Cortex of kidney (tissue), 1 donor: ENCODE data around the gene GOSR1.
A peak's percentile ranks its signal among the peaks of the same experiment; 100 is the strongest.
"Not testable (repeated sequence)": the region's sequence is repeated elsewhere in the genome, so short reads cannot be mapped to it uniquely, and the experiment has no call there.

Experiments used
- DNase-seq: peaks from one replicate; lab custom pipeline; 2025; lab: John Stamatoyannopoulos, UW

GOSR1 gene

DNA sequence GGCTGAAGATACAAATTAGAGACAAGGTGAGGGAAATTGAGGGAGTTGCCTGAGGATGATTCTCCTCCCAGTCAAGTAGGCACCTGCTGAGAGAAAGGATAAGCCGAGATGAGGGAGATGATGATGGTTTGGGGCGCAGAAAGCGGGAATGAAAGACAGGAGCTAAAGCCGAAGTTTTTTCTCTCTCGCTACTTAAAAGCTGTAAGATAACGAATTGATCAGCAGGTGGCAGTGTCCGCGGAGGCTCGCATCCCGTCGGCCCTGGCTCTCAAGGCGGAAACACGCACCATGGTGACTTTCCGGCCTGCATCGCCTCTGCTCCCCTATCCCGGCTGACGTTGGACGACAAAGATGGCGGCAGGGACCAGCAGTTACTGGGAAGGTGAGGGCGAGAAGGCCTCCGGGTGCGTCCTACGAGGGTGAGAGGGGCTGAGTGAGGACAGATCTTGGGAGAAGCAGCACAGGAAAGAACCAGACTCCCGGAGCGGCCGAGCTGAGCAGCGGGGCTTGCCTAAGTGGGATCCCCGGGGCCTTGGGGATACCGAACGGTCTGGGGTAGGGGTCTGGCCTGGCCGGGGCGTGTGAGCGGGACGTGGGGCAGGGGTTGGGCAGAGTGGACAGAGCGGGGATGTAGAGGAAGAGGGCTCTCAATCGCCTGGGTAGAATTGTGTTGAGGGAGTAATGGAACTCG is at the start of gene GOSR1:
GOSR1 (plus strand) TSS at position 326 of the 691 bp plus-strand sequence; CDS start at position 352, 26 bp downstream.
- peak; percentile 14 for DNase-seq

DNA sequence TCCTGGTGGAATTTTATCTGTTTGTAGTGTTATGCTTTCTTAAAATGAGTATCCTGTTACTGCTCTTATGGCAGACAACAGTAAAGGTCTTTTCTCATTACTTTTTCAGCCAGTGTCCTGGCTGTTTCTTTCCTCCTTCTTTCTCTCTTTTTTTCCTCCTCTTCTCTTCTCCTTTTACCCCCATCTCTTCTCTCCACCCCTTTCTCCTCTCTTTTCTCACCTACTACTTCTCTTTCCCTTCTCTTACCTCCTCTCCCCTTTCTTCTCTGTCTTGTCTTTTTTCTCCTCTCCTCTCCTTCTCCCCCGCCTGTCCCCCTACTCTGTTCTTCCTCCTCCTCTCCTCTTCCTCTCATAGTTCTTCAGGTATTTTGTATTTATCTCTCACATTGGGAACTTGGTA is 49.6 kb upstream of the GOSR1 start:
- DNase-seq = no peak

DNA sequence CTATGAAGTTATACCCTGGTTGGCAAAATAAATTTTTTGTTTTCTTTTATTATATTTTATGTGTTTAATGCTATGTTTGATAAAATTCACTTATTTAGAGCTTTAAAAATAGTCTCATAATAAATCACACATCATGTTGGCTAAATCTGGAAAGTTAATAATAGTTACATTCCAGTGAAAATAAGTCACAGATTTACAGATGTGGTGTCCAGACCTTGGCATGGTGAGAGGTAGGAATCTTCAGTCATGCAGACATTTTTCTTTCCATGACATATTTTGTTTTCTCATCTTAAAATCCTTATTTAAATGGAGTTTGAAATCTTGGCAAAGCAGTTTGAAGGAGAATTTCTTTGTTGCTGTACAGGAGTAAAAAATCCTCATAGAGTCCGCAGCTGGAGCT is 48.1 kb upstream of the GOSR1 start:
- DNase-seq = no peak

GRCh38 chr17:30433514-30433913 is 43.7 kb upstream of the GOSR1 start:
- DNase-seq = no peak

GRCh38 chr17:30436729-30437128 is 40.5 kb upstream of the GOSR1 start:
- no peak for DNase-seq

DNA sequence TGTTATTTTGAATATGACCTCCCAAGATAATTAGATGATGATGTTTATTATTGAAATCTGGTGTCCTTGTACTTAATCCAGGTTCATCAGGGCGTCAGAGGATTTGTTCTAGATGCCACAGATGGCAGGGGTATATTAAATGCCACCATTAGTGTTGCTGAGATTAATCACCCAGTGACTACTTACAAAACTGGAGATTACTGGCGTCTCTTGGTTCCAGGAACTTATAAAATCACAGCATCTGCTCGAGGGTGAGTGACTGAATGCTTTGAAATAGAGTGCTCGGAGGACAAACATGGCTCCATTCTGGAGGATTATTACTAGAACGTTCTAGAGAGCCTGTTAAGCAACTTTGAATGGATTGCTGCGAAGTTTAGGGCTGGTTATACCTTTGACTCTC is 33.5 kb upstream of the GOSR1 start:
- DNase-seq = no peak

- DNase-seq = not testable (repeated sequence)
These were observed 30.6 kb upstream of the GOSR1 start for GRCh38 chr17:30446640-30447039.

GRCh38 chr17:30449480-30449879 is 27.7 kb upstream of the GOSR1 start:
- DNase-seq = no peak

DNA sequence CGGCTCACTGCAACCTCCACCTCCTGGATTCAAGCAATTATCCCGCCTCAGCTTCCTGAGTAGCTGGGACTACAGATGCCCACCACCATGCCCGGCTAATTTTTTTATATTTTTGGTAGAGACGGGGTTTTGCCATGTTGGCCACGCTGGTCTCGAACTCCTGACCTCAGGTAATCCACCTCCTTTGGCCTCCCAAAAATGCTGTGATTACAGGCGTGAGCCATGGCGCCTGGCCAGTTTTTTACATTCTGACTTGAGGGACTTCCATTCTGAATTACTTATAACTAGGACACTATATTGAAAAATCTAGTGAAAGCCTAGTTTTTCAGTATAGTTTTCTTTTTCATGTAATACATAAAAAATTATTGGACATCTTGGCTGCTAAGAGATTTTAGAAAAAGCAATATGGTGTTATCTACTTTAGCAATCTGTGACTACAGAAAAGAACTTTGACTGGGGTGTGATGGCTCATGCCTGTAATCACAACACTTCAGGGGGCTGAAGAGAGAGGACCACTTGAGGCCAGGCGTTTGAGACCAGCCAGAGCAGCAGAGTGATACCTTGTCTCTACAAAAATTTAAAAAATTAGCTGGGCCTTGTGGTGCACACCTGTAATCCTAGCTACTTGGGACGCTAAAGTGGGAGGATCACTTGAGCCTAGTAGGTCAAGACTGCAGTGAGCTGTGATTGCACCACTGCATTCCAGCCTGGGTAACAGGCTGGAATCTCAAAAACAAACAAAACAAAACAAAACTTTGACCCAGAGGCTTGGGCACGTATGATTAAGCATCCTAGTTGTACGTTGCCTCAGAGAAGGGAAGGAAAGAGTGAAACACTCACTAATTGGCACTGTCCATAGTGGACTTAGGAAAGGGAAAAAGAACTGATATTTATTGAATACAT is 26.8 kb upstream of the GOSR1 start:
- no peak for DNase-seq

- no peak for DNase-seq
These were observed 22.6 kb upstream of the GOSR1 start for GRCh38 chr17:30454635-30455034.

DNA sequence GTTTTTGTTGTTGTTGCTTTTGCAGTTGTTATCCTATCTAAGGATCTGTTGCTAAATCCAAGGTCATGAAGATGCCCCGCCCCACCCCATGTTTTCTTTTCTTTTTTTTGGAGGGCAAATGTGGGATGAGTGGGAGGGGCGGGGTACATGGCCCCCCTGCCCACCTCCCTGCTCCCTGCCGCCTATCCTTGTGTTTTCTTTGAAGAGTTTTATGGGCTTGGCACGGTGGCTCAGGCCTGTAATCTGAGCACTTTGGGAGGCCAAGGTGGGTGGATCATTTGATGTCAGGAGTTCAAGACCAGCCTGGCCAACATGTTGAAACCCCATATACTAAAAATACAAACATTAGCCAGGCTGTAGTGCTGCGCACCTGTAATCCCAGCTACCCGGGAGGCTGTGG is 18.8 kb upstream of the GOSR1 start:
- DNase-seq = no peak

DNA sequence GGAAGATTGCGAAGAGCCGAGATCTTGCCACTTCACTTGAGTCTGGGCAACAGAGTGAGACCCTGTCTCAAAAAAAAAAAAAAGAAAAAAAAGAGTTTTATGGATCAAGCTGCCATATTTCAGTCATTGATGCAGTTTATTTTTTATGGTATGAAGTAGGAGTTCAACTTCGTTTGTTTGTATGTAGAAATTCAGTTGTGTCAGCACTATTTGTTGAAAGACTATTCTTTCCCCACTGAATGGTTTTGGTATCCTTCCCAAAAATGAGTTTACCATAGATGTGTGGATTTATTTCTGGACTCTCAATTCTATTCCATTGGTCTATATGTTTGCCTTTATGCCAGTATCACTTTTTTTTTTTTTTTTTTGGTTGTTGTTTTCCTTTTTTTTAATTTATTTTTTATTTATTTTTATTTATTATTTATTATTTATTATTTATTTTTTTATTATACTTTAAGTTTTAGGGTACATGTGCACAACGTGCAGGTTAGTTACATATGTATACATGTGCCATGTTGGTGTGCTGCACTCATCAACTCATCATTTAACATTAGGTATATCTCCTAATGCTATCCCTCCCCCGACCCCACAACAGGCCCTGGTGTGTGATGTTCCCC is 18.3 kb upstream of the GOSR1 start:
- DNase-seq = not testable (repeated sequence)

DNA sequence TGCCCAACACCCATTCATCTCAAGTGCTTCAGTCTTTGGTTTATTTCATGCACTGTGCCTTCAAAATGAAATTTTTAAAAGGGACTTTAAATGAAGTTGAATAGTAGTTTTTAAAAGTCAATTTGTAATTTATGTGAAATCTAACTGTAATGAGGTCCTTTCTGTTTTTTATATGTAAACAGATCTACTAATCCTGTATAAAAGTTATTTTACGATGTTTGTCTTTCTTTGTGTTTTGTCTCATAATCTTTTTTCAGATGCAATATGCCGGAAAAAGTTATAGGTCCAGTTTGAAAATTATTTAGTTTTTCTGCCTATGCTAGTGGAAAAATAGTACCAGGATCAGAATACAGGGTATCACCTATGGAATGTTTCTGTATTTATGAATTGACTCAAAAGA is 8.7 kb upstream of the GOSR1 start:
- DNase-seq = no peak

GRCh38 chr17:30472238-30472890 is 4.8 kb upstream of the GOSR1 start:
- no peak for DNase-seq

DNA sequence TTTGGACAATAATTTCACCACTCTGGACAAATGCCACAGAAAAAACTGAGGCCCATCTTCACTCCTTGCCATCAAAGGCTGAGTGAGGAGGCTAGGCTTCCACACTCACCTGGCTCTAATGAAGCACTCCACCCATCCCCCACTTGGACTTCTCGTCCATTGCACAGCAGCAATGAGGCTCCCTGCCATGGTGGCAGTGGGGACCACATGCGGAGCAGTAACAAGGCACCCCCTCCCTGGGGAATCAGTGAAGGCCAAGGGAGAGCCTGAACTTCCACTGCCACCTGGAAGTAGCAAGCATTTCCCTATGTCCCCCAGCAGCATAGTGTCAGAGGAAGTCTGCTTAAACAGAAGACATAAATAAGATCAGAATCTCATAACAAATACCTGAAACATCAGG is 2.0 kb upstream of the GOSR1 start:
- no peak for DNase-seq

DNA sequence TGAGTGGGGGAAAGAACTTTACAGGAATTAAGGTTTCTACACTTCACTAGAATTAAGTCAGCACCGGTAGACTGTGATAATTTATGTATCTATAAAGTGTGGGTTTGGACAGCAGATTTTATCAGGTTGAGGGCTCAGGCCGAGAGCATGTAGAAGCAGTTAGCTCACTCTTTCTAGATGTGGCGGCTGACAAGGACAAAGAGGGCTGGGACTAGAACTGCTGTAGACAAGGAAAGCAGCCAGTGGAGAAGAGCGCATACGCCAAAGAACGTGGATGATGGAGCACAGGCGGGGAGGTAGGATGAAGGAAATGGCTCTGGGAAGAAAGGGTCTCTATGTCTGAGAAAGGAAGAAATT is 504 bp upstream of the GOSR1 start:
- DNase-seq = no peak

DNA sequence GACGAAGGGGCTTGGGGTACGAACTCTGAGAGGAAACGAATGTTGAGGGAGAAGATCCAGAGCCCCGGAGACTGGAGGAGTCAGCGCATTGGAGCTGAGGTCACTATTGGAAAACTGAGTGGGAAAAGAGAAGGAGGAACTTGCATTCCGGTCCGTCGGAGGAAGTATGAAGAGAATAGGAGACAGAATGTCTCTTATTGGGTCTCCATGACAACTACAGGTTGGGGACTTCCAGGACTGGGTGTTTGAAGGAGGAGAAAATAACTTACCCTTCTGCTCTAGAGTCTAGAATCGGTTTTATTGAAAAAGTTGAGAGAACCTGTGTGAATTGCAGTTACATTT is 537 bp downstream of the GOSR1 start:
- no peak for DNase-seq

GRCh38 chr17:30482555-30482954 is 5.3 kb downstream of the GOSR1 start:
- no peak for DNase-seq

DNA sequence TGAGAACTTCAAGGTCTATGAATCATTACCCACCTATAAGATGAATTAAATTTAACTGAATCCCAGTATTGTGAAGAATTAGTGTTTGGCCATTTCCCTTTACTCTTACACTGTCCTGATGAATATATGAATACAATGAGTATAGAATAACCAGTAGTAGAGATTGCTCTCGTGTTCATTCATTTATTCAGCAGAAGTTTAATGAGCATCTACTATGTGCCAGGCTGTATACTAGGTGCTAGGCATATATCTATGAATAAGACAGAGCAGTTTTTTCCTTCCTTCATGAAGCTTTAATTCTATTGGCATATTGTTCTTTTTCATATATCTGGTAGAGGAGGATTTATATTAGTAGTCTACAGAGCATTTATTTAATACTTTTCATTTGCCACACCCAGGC is 6.0 kb downstream of the GOSR1 start:
- DNase-seq = no peak

GRCh38 chr17:30493780-30494179 is 16.6 kb downstream of the GOSR1 start:
- DNase-seq = no peak

DNA sequence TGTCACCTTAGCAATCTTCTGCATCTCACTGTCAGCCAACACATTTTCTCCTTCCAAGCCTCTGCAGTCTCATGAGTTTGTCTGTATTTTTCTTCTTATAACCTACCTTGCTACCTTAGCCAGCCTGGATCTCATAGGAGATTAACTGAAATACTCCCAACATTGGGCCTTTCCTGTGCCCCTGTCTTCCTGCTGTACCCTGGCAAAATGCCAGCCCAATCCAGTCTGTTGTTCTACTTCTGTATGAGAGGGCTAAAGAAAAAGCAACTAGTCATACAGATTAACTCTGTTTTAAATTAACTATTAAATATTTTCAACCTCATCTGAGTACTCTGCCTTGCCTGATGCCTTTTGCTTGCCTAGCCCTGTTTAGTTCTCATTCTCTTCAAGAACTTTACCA is 18.4 kb downstream of the GOSR1 start:
- no peak for DNase-seq

GRCh38 chr17:30503558-30503957 is 26.4 kb downstream of the GOSR1 start:
- DNase-seq = no peak
